ENCODE measurements around the gene NGB.

- no peak for TF ChIP-seq POLR2A (IDR thresholded peaks at IDR 0.05)
- no peak for TF ChIP-seq EP300 (IDR thresholded peaks at IDR 0.05)
- no peak for TF ChIP-seq CTCF (IDR thresholded peaks at IDR 0.05)
- no peak for TF ChIP-seq POLR2AphosphoS5 (IDR thresholded peaks at IDR 0.05)
These were observed 4.7 kb downstream of the NGB start for GRCh38 chr14:77266336-77266735.

All from sigmoid colon (tissue), 4 donors.